ENCODE data around the gene MCM9.

MCM9 gene

DNA sequence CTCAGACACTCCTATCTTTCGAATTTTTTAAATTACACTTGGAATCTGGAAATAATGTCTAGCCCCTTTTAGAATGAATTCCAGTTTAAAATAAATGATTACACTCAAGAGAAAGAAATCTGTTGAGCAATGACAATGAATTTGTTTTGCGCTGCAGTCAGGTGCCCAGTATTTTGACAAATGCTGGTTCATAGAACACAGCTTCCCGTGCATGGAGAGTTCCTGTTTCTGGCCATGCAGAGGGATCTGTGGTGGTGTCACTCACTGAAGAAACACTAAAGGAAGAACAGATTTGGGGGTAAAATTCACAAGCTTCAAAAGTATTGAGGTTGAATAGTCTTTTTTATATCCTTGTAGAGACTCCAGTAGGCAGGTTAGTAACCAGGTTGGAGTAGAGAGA lies 170.2 kb downstream of the MCM9 start:
- no peak overlapping the region for H3K4me2 ChIP-seq (ENCODE audit: low read length)
- no peak overlapping the region for H3K4me3 ChIP-seq (ENCODE audit: low read depth, low read length, poor library complexity, severe bottlenecking)
- H3K4me1 ChIP-seq (ENCODE audit: insufficient read depth, low read length, severe bottlenecking) = peaks cover 11% of the 10 kb centered on the region
- H3K27ac ChIP-seq (ENCODE audit: low read depth, low read length, poor library complexity, severe bottlenecking) = no peak overlapping the region
- no peaks in the 10 kb centered on the region for H3K9me2 ChIP-seq (ENCODE audit: low read depth, low read length)
- H3K36me3 ChIP-seq (ENCODE audit: insufficient read depth, low read length) = no peaks in the 10 kb centered on the region
- no peaks in the 10 kb centered on the region for H3F3A ChIP-seq (ENCODE audit: insufficient read depth, low read length)
- H3K27me3 ChIP-seq (ENCODE audit: insufficient read depth, low read length) = no peaks in the 10 kb centered on the region
- H2AFZ ChIP-seq (ENCODE audit: low read length) = no peak overlapping the region
- H3K79me2 ChIP-seq (ENCODE audit: insufficient read depth, low read length) = no peaks in the 10 kb centered on the region
- no peaks in the 10 kb centered on the region for H3K9me3 ChIP-seq (ENCODE audit: low read length)
- no peak for TF ChIP-seq EZH2 (IDR thresholded peaks at IDR 0.05; ENCODE audit: borderline replicate concordance, low read length)
- TF ChIP-seq, protein P1, sequence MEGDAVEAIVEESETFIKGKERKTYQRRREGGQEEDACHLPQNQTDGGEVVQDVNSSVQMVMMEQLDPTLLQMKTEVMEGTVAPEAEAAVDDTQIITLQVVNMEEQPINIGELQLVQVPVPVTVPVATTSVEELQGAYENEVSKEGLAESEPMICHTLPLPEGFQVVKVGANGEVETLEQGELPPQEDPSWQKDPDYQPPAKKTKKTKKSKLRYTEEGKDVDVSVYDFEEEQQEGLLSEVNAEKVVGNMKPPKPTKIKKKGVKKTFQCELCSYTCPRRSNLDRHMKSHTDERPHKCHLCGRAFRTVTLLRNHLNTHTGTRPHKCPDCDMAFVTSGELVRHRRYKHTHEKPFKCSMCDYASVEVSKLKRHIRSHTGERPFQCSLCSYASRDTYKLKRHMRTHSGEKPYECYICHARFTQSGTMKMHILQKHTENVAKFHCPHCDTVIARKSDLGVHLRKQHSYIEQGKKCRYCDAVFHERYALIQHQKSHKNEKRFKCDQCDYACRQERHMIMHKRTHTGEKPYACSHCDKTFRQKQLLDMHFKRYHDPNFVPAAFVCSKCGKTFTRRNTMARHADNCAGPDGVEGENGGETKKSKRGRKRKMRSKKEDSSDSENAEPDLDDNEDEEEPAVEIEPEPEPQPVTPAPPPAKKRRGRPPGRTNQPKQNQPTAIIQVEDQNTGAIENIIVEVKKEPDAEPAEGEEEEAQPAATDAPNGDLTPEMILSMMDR (IDR thresholded peaks at IDR 0.05; ENCODE audit: low read length) = no peak
- no peak overlapping the region for H3K9ac ChIP-seq (ENCODE audit: low read length)
- H4K20me1 ChIP-seq (ENCODE audit: insufficient read depth, low read length) = no peaks in the 10 kb centered on the region
